DOHH2 (cell line): ENCODE data around the gene TCF3.

ENCODE experiments used
- H3F3A ChIP-seq: fragments of 200-600 bp; sonication (generic), shearing (Covaris generic); 2 replicates; pipeline ENCODE4 v1.6.0; 2016; ENCODE audit warnings: antibody characterized with exemption, mild to moderate bottlenecking; ENCODE audit not compliant: control insufficient read depth, insufficient read depth
- H3K27ac ChIP-seq: fragments of 200-600 bp; sonication (generic); 2 replicates; pipeline ENCODE4 v1.5.1; 2014; ENCODE audit warnings: low read depth, mild to moderate bottlenecking, low read length, moderate library complexity
- H3K27me3 ChIP-seq: fragments of 200-600 bp; sonication (generic); 2 replicates; pipeline ENCODE4 v1.6.1; 2014; ENCODE audit warnings: mild to moderate bottlenecking, low read length, mixed read lengths; ENCODE audit not compliant: control insufficient read depth
- H3K36me3 ChIP-seq: fragments of 200-600 bp; sonication (generic); 2 replicates; pipeline ENCODE4 v1.6.1; 2014; ENCODE audit warnings: mild to moderate bottlenecking, low read length, moderate library complexity, mixed read lengths; ENCODE audit not compliant: control insufficient read depth
- H3K4me1 ChIP-seq: fragments of 200-600 bp; sonication (generic); 2 replicates; pipeline ENCODE4 v1.6.1; 2014; ENCODE audit warnings: mild to moderate bottlenecking, low read length, mixed read lengths; ENCODE audit not compliant: control insufficient read depth
- H3K4me2 ChIP-seq: fragments of 200-600 bp; sonication (generic); 2 replicates; pipeline ENCODE4 v1.6.0; 2014; ENCODE audit warnings: mild to moderate bottlenecking, low read length, moderate library complexity
- H3K4me3 ChIP-seq: fragments of 200-600 bp; sonication (generic); 2 replicates; pipeline ENCODE4 v1.5.1; 2014; ENCODE audit warnings: mild to moderate bottlenecking, low read length, mixed read lengths
- H3K79me2 ChIP-seq: fragments of 200-600 bp; sonication (generic); 2 replicates; pipeline ENCODE4 v1.6.1; 2014; ENCODE audit warnings: mild to moderate bottlenecking, low read length, mixed read lengths; ENCODE audit not compliant: control insufficient read depth
- H3K9me2 ChIP-seq: fragments of 200-600 bp; sonication (generic); replicated peaks from 2 replicates; pipeline ENCODE4 v1.6.1; 2014; ENCODE audit warnings: mild to moderate bottlenecking, low read length, mixed read lengths; ENCODE audit not compliant: control insufficient read depth
- H3K9me3 ChIP-seq: fragments of 200-600 bp; sonication (generic); 2 replicates; pipeline ENCODE4 v1.6.1; 2014; ENCODE audit warnings: antibody characterized with exemption, low read length, mixed read lengths; ENCODE audit not compliant: control insufficient read depth, insufficient read depth
- H4K20me1 ChIP-seq: fragments of 200-600 bp; sonication (generic); 2 replicates; pipeline ENCODE4 v1.6.0; 2014; ENCODE audit warnings: low read depth, mild to moderate bottlenecking, antibody characterized with exemption, low read length, moderate library complexity; ENCODE audit not compliant: control insufficient read depth, insufficient read depth
- CTCF ChIP-seq: fragments of 200-600 bp; sonication (generic); IDR thresholded peaks from one replicate; pipeline ENCODE4 v1.5.1; 2014; ENCODE audit warnings: antibody characterized with exemption, mild to moderate bottlenecking, low read depth, low read length; ENCODE audit not compliant: poor library complexity, severe bottlenecking
- EZH2phosphoT487 ChIP-seq: fragments of 200-600 bp; sonication (generic); IDR thresholded peaks from 2 replicates; pipeline ENCODE4 v1.6.1; 2017; ENCODE audit warnings: borderline replicate concordance, mild to moderate bottlenecking, antibody characterized with exemption, low read length, moderate library complexity, mixed read lengths

TCF3 gene

GRCh38 chr19:1656988-1657536, 4.6 kb upstream of the TCF3 start:
- Histone ChIP-seq H3K36me3 (no peaks in the 10 kb centered on the region), H3K79me2 (peaks cover under 1% of the 10 kb centered on the region), H4K20me1 (no peaks in the 10 kb centered on the region), H3K4me3 (no peak overlapping the region), H3K27ac (no peak overlapping the region), H3K27me3 (no peaks in the 10 kb centered on the region), H3F3A (peaks cover 6% of the 10 kb centered on the region; the same call in 1 of the 2 replicates), H3K4me2 (no peak overlapping the region), H3K4me1 (peaks cover 27% of the 10 kb centered on the region), H3K9me2 (no peaks in the 10 kb centered on the region), H3K9me3 (peaks cover 3% of the 10 kb centered on the region; the same call in 1 of the 2 replicates)
- TF ChIP-seq EZH2phosphoT487 = no peak
- no peak for TF ChIP-seq CTCF

- peaks cover 10% of the 10 kb centered on the region for H3F3A ChIP-seq
- TF ChIP-seq CTCF = no peak
- no peak for TF ChIP-seq EZH2phosphoT487
- H3K9me2 ChIP-seq = no peaks in the 10 kb centered on the region
- H3K36me3 ChIP-seq = peaks cover 5% of the 10 kb centered on the region
- no peak overlapping the region for H3K27ac ChIP-seq
- H3K27me3 ChIP-seq = no peaks in the 10 kb centered on the region
- H4K20me1 ChIP-seq = no peaks in the 10 kb centered on the region
- H3K4me2 ChIP-seq = no peak overlapping the region
- H3K79me2 ChIP-seq = peaks cover 10% of the 10 kb centered on the region
- H3K4me1 ChIP-seq = peaks cover 18% of the 10 kb centered on the region
- no peak overlapping the region for H3K4me3 ChIP-seq
- no peaks in the 10 kb centered on the region for H3K9me3 ChIP-seq
These were observed 3.7 kb upstream of the TCF3 start for GRCh38 chr19:1655987-1656608.

- TF ChIP-seq EZH2phosphoT487 (no peak), CTCF (no peak)
- Histone ChIP-seq H3K4me3 (no peak overlapping the region), H3K9me3 (no peaks in the 10 kb centered on the region), H3K9me2 (no peaks in the 10 kb centered on the region), H3K36me3 (peaks cover 12% of the 10 kb centered on the region), H3K4me1 (peaks cover 15% of the 10 kb centered on the region), H3K27ac (no peak overlapping the region), H3K4me2 (no peak overlapping the region), H3K79me2 (peaks cover 17% of the 10 kb centered on the region), H3K27me3 (no peaks in the 10 kb centered on the region), H3F3A (peaks cover 8% of the 10 kb centered on the region), H4K20me1 (no peaks in the 10 kb centered on the region)
These were observed 2.9 kb upstream of the TCF3 start for GRCh38 chr19:1655131-1655981.
